ENCODE results near the gene MYCL. TPM values are rescaled to one million over a fixed set of nuclear protein-coding genes. Genes with fewer than 3 reads are reported as not detected.
A peak's percentile ranks its signal among the peaks of the same experiment; 100 is the strongest.

MYCL gene
- total RNA-seq, 6 donors from 2014 or later, result 4.3 to 8.2 (median 6.1) TPM

- TF ChIP-seq POLR2A (IDR thresholded peaks at IDR 0.05) (no peak), CTCF (IDR thresholded peaks at IDR 0.05) (no peak), POLR2AphosphoS5 (IDR thresholded peaks at IDR 0.05) (peak; percentile 40 to 60), EP300 (IDR thresholded peaks at IDR 0.05) (no peak)
- Histone ChIP-seq H3K4me1 (peaks cover 14 to 31% (median 26%) of the 10 kb centered on the region in 4 donors), H3K27ac (peak overlapping the region; percentile 4 to 57 (median 26)), H3K4me3 (no peak overlapping the region), H3K36me3 (peaks cover 0 to 65% (median 8%) of the 10 kb centered on the region in 4 donors), H3K27me3 (no peaks in the 10 kb centered on the region), H3K9me3 (no peaks in the 10 kb centered on the region)
- 21 to 36% methylated on average over 4 to 7 of the region's 7 CpGs for WGBS, 2 donors
- peak; percentile 94 to 95 for ATAC-seq (ENCODE audit: low FRiP score in 2 of 2)
- peak in 1 of 2 donors; percentile 92 for DNase-seq
These were observed 55.8 kb downstream of the MYCL start for GRCh38 chr1:39845569-39846566.

Small RNAs within 50 kb of the gene (small RNA-seq; reads per million reads assigned to genes)
- gene RF00019, result 0 reads per million in 4 donors

Other genes starting within 250 kb of the MYCL start
- 1 to 10 TPM in 3 of 6 donors, under 1 TPM in 1, not detected in 2; 0.37 to 5.5 (median 2.6) TPM for gene NT5C1A, start 229.8 kb downstream of the MYCL start, total RNA-seq
- 1 to 10 TPM in 1 of 6 donors, under 1 TPM in 5; under 0.01 to 1.1 (median 0.43) TPM for gene HPCAL4, start 210.5 kb downstream of the MYCL start, total RNA-seq
- 10 to 100 TPM; 23.6 to 54.5 (median 36.1) TPM for gene PPIE, start 163.0 kb downstream of the MYCL start, total RNA-seq
- 1 to 10 TPM in 2 of 6 donors, under 1 TPM in 2, not detected in 2; 0.46 to 2.8 (median 0.94) TPM for gene OXCT2, start 130.6 kb downstream of the MYCL start, total RNA-seq
- gene BMP8B, start 113.1 kb downstream of the MYCL start, total RNA-seq, result 1 to 10 TPM; 1.2 to 5.2 (median 2.3) TPM
- gene TRIT1, start 18.4 kb downstream of the MYCL start, total RNA-seq, result 10 to 100 TPM in 5 of 6 donors, 1 to 10 TPM in 1; 9.4 to 14.8 (median 13.7) TPM
- 100 to 1,000 TPM in 3 of 6 donors, 10 to 100 TPM in 3; 63.9 to 196 (median 109) TPM for gene MFSD2A, start 53.2 kb upstream of the MYCL start, total RNA-seq
- gene CAP1, start 138.8 kb upstream of the MYCL start, total RNA-seq, result 100 to 1,000 TPM; 113 to 502 (median 245) TPM
- gene PPT1, start 195.3 kb upstream of the MYCL start, total RNA-seq, result 100 to 1,000 TPM in 3 of 6 donors, 10 to 100 TPM in 3; 35.6 to 190 (median 95.3) TPM

All from upper lobe of left lung (tissue), 6 donors.